Measurements from ENCODE around the gene KIF1B.

DNA sequence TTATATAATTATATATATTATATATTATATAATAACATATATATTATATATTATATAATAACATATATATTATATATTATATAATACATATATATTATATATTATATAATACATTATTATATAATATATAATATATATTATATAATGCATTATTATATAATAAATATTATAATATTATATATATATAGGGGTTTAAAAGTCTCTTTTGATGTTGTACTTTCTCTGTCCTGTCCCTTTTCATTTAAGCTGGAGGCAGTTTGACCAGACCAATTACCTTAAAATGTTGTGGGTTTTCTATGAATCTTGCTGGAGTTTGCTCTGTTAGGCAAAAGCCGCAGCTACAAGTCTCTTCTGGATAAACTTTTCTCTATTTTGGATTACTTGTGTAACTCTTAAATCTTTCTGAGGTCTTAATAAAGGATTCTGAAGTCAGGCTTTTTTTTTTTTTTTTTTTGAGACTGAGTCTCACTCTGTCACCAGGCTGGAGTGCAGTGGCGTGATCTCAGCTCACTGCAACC, 22.2 kb upstream of the KIF1B start:
- TF ChIP-seq, protein P1, sequence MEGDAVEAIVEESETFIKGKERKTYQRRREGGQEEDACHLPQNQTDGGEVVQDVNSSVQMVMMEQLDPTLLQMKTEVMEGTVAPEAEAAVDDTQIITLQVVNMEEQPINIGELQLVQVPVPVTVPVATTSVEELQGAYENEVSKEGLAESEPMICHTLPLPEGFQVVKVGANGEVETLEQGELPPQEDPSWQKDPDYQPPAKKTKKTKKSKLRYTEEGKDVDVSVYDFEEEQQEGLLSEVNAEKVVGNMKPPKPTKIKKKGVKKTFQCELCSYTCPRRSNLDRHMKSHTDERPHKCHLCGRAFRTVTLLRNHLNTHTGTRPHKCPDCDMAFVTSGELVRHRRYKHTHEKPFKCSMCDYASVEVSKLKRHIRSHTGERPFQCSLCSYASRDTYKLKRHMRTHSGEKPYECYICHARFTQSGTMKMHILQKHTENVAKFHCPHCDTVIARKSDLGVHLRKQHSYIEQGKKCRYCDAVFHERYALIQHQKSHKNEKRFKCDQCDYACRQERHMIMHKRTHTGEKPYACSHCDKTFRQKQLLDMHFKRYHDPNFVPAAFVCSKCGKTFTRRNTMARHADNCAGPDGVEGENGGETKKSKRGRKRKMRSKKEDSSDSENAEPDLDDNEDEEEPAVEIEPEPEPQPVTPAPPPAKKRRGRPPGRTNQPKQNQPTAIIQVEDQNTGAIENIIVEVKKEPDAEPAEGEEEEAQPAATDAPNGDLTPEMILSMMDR (IDR thresholded peaks at IDR 0.05): no peak
- no peak for TF ChIP-seq POLR2A (IDR thresholded peaks at IDR 0.05)
